CD4-positive, alpha-beta T cell treated with Interleukin-15 for 1 hour (primary cell): ENCODE data around the gene SMCO3.
"Not testable (repeated sequence)": the region's sequence is repeated elsewhere in the genome, so short reads cannot be mapped to it uniquely, and the experiment has no call there.

ENCODE experiments used
- DNase-seq: peaks from one replicate; pipeline ENCODE4 v3.0.0-alpha.2; 2020

SMCO3 gene

GRCh38 chr12:14774074-14774905 is 39.7 kb downstream of the SMCO3 start:
- DNase-seq, result peak; percentile 94

GRCh38 chr12:14773685-14774073 is 40.3 kb downstream of the SMCO3 start:
- peak; percentile 17 for DNase-seq

GRCh38 chr12:14772946-14773345 is 41.0 kb downstream of the SMCO3 start:
- DNase-seq, result no peak

- DNase-seq, result peak; percentile 67
These were observed 42.3 kb downstream of the SMCO3 start for GRCh38 chr12:14771651-14772137.

- peak; percentile 96 for DNase-seq
These were observed 43.2 kb downstream of the SMCO3 start for GRCh38 chr12:14770496-14771461.

- peak; percentile 92 for DNase-seq
These were observed 44.0 kb downstream of the SMCO3 start for GRCh38 chr12:14769969-14770495.

- no peak for DNase-seq
These were observed 44.5 kb downstream of the SMCO3 start for GRCh38 chr12:14769466-14769968.

- DNase-seq, result peak; percentile 30
These were observed 45.1 kb downstream of the SMCO3 start for GRCh38 chr12:14768823-14769405.

- DNase-seq, result no peak
These were observed 46.4 kb downstream of the SMCO3 start for GRCh38 chr12:14767617-14768016.

GRCh38 chr12:14766649-14767215 is 47.2 kb downstream of the SMCO3 start:
- no peak for DNase-seq

- not testable (repeated sequence) for DNase-seq
These were observed 48.0 kb downstream of the SMCO3 start for GRCh38 chr12:14766020-14766419.

- DNase-seq, result no peak
These were observed 48.6 kb downstream of the SMCO3 start for GRCh38 chr12:14765398-14765797.

GRCh38 chr12:14759711-14760280 is 54.2 kb downstream of the SMCO3 start:
- not testable (repeated sequence) for DNase-seq

- DNase-seq, result no peak
These were observed 57.4 kb downstream of the SMCO3 start for GRCh38 chr12:14756334-14757143.
